GM23338 (cell line): Measurements from ENCODE around the gene PDIA3.

Experiments used
- CTCF ChIP-seq, 2 experiments: fragments of 200-600 bp in 1 of 2; sonication (generic) in 1 of 2; conservative IDR thresholded peaks; 2 replicates each; pipeline versions ENCODE4 v1.5.1 to v1.6.1; 2016 to 2017; ENCODE audit warnings: antibody characterized with exemption in 2 of 2, low read depth in 2 of 2, mild to moderate bottlenecking in 2 of 2, moderate library complexity in 1 of 2
- STAT1 ChIP-seq: IDR thresholded peaks from one replicate; pipeline ENCODE4 v1.6.1; 2016; ENCODE audit warnings: antibody characterized with exemption; ENCODE audit not compliant: unreplicated experiment

GRCh38 chr15:43808960-43809678 lies 62.9 kb downstream of the PDIA3 start:
- TF ChIP-seq STAT1 (no peak), CTCF (conservative IDR thresholded peaks at IDR 0.05; ENCODE audit: low read depth in 2 of 2) (no peak)
